ENCODE measurements around the gene MEGF9.
"Not testable (repeated sequence)": the region's sequence is repeated elsewhere in the genome, so short reads cannot be mapped to it uniquely, and the experiment has no call there.

The MEGF9 gene

DNA sequence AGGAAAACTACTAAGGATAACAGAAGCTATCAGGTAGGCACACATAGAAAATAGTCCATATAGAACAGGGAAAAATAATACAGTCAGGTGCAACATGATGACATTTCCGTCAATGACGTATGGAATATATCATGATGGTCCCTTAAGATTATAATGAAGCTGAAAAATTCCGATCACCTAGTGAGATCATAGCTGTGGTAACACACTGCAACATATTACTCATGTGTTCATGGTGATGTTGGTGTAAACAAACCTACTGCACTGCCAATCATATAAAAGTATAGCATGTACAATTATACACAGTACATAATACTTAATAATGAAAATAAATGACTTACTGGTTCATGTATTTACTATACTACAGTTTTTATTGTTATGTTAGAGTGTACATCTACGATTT lies 60.0 kb downstream of the MEGF9 start:
- DNase-seq, result no peak

DNA sequence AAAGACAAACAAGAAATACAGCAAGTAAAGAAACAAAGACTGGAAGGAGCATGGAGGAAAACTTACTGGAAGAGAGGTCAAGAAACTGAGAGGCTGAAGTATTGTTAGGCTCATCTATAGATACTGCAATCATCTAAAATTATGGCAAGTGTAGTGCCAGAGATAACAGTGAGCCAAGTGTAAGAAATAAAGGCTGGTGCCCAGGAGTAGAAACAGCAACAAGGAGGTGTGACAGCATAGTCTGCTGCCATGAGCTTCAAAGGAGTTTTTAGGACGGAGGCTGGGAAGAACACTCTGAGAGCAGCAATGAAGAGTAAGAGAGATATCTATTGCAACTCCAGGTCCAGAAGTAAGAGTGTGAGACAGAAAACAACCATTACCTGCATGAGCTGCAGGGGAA lies 60.5 kb downstream of the MEGF9 start:
- no peak for DNase-seq

DNA sequence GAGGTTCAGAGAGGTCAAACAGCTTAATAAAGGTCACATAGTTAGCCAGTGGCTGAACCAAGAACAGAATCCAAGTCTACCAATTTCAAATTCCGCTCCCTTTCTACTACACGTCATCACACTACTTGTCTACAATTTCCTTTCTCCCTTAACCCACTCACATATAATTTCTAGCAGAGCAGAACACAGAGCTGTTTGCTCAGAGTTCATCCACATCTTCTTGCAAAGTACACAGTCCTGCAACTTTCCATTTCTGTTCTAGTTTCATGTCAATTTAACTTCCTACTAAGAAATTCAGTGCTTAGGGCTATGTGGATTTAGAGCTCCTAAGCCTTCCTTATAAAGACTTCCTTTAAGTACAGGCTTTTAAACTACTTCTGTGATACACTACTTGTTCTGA lies 61.3 kb downstream of the MEGF9 start:
- peak in 2 of 4 experiments; percentile 50 to 65 for DNase-seq

DNA sequence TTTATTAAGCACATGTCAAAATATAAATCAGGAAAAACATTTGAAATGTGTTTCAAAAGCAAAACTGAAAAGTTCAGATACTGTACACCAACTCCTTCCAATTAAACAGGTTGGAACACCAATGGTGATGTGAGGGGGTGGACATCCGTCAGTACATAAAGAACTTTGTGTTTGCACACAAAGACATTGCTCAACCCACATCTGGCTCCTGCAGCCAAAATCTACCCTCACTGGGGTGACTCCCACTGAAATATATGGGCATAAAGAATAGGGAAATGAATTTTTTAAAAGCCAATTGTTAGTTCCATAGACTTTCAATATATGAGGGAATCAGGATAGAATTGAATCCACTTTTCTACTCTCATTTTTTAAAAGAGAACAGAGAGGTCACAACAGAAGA lies 63.9 kb downstream of the MEGF9 start:
- DNase-seq, result peak; percentile 34 to 58 (median 52)

DNA sequence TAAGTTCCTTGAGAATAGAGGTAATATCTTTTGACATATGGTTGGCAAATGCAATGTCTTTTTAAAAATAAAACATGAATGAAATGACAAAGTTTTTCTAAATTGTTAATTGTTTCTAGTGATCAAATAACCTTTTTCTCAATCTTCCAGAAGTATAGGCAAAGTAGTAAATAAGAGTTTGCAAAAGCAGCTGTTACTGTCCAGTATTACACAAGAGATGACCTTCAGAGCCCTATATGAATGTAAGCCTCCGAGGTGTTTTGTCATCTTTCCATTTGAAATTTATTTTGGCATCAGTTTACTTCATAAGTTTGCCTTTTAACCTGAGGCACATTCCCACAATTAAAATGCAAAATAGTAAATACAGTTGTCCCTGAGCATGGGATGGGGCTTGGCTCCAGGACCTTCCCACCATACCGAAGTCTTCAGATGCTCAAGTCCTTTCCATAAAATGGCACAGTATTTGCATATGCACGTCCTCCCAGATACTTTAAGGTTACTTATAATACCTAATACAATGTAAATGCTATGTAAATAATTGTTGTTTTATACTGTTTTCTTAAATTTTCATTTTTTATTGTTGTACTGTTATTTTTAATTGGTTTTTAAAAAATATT lies 65.6 kb downstream of the MEGF9 start:
- peak in 1 of 4 experiments; percentile 16 for DNase-seq

DNA sequence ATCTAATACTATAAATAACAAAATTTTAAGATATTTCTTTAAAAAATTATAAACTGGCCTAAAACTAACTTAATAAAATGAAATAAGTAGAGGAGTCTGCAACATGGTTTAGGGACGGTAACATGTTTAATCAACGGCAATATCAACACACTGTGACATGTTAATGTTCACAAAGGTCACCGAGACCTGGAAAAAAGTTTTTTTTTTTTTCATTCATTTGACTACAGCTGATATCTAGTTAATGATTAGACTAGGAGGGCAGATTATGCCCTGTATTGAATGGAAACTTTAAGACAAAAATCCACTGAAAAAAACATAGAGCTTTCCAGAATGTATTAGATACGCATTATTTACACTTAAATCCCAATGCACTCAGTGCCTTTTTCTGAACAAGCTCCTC lies 67.3 kb downstream of the MEGF9 start:
- DNase-seq, result no peak

DNA sequence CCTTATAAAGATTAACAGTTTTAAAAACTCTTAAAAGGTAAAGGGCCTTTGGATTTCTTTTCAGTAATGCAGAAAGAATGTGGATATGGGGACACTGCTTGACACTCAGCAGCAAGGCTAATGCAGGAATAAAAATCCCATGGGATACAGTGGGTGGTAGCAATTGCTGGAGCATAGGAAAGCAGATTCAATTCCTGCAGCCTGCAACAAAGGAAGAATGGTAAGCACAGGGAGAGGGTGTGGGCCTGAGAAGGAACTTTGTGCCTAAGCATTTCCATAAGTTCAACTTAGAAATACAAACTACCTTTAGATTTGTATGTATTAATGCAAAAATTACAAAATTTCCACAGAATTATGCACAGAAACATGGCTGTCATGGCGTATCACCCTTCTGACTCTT lies 68.5 kb downstream of the MEGF9 start:
- DNase-seq, result no peak

DNA sequence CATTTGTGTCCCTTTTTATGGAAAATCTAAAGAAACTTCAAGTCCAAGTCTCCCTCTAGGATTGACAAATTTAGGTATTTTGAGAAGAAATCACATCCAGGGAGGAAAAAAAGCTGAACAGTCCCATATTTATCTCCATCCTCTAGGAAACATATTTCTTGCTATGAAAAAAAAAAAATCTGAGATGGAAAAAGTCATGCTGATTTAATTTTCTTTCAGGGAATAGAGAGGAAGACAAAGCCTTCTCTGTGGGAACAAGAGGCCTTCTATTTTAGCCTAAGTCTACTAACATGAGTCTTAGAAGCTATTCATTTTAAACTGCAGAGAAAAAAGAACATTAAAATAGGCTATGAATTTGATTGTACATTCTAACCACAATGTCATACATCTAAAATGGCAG lies 71.2 kb downstream of the MEGF9 start:
- DNase-seq, result no peak

DNA sequence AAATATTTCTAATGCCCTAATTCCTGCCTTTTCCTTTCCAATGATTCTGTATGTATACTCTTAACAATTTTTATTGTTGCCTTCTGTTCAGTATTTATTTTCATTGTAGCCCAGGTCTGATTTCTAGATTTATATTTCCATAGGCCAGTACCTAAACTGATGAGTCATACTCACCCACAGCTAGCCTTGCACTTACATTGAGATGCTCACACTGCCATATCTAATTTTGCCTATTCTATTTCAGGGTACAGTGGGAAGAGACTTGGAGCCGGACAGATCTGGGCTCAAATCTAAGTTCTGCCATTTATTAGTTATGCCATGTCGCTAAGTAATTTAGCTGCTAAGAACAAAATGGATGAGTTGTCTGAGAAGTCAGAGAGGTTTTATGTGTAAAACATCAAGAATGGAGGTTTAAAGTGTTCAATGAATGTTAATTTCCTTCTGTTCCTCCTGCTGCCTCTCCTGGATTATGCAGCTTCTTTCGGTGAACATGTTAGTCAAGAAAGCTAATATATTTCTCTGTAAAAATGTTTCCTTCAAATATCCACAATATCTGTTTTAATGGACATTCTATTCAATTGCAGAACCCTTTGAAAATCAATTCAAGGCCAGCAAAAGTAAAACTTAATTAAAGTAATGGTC lies 72.0 kb downstream of the MEGF9 start:
- DNase-seq, result no peak

DNA sequence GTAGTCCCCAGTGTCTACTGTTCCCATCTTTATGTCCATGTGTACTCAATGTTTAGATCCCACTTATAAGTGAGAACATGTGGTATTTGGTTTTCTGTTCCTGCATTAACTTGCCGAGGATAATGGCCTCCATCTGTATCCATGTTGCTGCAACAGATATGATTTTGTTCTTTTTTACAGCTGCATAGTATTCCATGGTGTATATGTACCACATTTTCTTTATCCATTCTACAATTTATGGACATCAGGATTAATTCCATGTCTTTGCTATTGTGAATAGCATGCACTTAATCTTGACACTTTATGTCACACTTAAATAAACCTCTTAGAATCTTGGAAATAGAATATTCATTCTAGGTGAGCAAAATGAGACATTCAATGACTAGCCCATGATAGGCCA lies 73.4 kb downstream of the MEGF9 start:
- not testable (repeated sequence) for DNase-seq

DNA sequence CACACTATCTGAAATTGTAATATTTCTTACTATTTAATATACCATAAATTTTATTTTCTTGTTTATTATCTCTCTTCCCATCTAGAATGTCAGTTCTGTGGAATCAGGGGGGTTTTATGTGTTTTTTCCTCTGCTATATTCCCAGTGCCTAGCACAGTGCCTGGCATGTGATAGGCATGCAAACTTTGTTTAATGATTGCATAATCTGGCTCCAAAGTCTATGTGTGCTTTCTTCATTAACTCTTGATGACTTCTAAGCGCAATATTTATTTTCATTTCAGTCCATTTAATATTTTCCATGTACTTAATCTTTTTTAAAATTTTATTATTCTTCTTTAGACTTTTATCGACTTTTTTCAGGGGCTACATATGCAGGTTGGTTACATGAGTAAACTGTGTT lies 73.9 kb downstream of the MEGF9 start:
- no peak for DNase-seq

DNA sequence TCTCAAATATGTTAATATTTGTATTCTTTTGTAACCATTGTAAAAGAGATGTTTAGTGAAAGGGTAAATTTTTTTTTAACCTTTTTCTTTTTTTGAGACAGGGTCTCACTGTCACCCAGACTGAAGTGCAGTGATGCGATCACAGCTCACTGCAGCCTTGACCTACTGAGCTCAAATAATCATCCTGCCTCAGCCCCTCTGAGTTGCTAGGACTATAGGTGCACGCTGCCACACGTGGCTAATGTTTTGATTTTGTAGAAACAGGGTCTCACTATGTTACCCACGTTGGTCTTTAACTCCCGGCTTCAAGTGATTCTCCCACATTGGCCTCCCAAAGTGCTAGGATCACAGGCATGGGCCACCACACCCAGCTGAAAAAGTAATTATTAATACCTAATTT lies 76.4 kb downstream of the MEGF9 start:
- no peak for DNase-seq

DNA sequence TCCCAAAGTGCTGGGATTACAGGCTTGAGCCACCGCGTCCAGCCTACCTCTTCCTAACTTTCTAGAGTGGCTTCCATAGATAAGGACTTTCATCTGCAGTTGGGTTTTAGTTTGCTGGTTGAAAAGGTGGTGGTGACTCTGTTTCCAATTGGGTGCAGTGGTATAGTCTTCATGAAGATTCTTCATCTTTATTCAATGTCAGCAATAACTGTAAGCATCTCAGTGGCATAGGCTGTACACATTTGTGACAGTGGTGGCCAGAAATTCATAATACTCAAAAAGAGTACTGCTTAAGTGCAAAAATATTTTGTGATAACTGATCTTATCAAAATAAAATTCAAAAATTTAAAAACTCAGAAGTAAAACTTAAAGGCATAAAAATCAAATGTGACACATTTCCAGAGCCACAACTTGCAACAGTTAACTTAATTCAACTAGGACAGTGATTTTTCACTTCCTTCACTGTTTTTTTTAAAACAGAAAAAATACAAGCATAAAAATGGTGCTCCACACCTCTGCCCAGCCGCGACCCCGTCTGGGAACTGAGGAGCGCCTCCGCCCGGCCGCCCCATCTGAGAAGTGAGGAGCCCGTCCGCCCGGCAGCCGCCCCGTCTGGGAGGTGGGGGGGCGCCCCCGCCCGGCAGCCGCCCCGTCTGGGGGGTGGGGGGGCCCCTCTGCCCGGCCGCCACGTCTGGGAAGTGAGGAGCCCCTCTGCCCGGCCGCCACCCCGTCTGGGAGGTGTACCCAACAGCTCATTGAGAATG lies 77.9 kb downstream of the MEGF9 start:
- no peak for DNase-seq

DNA sequence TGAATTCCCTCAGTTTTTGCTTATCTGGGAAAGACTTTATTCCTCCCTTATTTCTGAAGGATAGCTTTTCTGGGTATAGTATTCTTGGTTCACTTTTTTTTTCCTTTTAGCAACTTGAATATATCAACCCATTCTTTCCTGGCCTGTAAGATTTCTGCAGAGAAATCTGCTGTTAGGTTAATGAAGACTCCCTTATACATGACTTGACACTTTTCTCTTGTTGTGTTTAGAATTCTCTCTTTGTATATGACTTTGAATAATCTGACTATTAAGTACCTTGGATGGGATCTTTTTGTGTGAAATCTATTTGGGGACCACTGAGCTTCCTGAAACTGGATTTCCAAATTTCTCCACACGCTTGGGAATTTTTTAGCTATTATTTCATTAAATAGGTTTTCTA lies 79.3 kb downstream of the MEGF9 start:
- no peak for DNase-seq

DNA sequence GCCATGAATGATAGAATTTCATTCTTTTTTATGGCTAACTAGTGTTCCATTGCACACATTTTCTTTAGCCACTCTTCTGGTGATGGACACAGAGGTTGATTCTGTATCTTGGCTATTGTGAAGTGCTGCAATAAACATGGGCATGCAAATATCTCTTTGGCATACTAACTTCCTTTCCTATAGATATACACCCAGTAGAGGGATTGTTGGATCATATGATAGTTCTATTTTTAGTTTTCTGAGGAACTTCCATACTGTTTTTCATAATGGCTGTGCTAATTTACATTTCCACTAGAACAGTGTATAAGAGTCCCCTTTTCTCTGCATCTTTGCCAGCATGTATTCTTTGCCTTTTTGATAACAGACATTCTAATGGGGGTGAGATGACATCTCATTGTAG lies 83.9 kb downstream of the MEGF9 start:
- DNase-seq, result peak in 2 of 4 experiments; percentile 61 to 67

DNA sequence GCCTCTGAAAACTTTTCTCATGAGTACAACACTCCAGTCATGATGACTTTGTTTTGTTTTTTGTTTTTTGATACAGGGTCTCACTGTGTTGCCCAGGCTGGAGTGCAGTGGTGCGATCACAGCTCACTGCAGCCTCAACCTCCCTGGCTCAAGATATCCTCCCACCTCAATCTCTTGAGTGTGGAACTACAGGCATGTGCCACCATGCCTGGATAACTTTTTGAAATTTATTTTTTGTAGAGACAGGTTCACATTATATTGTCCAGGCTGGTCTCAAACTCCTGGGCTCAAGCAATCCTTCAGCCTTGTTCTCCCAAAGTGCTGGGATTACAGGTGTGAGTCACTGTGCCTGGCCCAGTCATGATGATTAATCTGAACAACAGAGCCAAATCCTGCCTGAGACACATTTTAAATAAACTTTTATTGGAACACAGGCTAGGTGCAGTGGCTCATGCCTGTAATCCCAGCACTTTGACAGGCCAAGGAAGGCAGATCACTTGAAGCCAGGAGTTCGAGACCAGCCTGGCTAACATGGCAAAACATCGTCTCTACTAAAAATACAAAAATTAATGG lies 85.3 kb downstream of the MEGF9 start:
- not testable (repeated sequence) for DNase-seq

DNA sequence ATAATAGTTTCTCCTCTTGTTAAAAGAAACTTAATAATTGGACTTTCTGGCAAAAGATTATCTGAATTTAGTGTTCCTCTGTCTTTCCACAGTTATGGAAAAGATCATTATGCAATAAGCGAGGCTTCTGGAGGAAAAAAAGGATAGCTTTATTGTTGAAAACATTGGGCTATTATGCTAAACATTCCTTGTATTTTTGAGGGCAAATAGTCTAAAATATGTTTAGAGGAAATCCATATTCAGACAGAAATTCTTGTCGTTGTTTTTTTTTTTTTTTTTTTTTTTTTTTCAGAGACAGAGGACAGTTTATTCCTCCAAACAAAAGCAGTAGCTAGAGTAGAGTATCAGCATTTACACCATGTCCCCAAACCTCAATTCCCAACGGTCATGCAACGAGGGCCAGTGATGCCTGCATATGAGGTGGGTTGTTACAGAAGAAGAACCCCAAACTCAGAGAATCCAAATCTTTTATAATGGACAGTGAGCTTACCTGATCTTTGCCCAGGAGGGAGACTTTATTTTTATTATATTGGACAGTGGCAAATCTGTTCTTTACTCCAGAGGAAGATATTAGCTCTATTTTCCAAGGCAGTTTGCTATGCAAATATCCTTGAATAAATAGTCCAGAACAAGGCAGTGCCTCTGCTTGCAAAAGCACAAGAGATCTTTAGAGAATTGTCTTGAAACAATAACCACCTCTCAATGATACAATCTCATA lies 85.9 kb downstream of the MEGF9 start:
- no peak for DNase-seq

DNA sequence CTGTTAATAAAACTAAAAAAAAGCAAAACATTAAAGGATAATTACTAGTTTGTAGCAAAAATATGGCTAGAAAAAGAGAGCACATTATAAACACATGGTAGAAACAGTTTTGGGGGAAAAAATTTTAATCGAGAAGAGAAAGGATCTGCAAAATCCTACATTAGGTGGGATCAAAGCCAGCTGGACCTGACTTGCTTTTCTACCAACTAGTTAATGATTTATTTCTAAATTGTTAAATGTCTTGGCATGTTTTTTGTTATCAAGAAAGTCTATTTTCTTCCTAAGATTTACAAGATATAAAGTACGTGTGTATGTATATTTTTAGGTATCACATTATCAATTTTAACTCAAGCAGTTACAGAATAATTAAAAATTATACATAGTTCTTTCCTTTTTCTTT lies 87.2 kb downstream of the MEGF9 start:
- no peak for DNase-seq

DNA sequence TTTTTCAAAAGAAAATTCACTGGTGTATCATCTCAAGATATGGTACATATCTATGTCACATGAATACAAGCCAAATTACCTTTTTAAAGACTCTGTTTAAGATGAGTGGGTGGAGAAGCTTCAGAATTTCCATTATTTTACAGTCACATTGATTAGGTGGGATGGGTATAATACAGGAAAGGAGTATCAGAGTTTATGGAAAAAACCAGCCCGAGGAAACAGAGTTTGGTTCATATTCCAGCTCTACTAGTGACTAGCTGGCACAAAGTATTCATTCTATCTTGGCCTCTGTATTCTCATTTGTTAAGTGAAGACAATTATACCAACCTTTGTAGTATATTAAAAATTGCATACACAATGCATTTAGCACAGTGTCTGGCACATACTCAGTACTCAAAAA lies 87.8 kb downstream of the MEGF9 start:
- no peak for DNase-seq

DNA sequence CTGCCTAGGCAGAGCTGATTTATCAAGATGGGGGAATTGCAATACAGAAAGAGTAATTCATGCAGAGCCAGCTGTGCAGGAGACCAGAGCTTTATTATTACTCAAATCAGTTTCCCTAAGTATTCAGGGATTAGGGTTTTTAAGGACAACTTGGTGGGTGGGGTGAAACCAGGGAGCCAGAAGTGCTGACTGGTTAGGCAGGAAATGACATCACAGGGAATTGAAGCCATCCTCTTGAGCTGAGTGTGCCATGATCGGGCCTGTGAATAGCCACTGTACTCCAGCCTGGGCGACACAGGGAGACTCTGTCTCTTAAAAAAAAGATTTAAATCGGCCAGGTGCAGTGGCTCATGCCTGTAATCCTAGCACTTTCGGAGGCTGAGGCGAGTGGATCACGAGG lies 89.0 kb downstream of the MEGF9 start:
- peak; percentile 32 to 61 (median 53) for DNase-seq

DNA sequence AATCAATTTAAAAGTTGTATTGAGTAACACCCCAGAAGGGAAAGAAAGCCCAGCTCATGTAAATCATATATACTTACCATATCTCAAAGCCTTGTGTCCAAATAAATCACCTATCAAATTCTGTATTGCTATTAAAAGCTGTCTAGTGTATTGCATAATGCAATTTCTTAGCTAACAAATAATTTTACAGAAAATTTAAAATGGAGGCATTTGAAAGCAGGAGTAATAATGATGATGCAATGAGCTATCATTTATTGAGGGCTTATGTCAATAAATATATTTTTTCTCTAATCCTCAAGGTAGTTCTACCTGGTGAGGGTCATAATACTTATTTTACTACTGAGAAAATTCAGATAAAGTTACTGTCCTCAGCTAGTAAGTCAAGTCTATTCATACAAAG lies 91.5 kb downstream of the MEGF9 start:
- no peak for DNase-seq

DNA sequence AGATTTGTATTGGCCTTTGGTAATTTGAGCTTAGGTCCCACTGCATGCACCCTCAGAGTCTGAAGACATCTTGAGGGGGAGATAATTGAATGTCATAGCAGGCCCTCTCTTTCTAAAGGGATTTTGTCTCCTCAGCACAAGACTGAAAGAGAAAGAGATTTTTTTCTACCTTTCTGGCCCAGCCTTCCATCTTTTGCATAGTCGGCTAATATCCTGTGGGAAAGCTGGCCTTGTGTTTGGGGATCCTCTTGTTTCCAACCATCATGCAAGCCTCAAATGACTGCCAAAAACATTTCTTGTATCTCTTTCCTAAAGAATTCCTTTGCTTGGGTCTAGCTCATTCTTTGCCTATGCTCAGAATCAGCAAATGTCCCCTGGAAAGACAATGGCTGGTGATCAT lies 92.3 kb downstream of the MEGF9 start:
- DNase-seq, result no peak

All from suppressor macrophage (primary cell).